ENCODE measurements around the gene ZSCAN12. TPM values are rescaled to one million over a fixed set of nuclear protein-coding genes. Genes with fewer than 3 reads are reported as not detected.

Gene ZSCAN12
- total RNA-seq, 1 experiment from 2014 or later = 0.81 TPM

GRCh38 chr6:28380381-28380780 is 19.2 kb downstream of the ZSCAN12 start:
- no TSS peak for BruUV-seq (replicated peaks)
- H3K4me1 ChIP-seq (ENCODE audit: control insufficient read depth in 1 of 2, insufficient read depth in 2 of 2, low read length in 2 of 2) = peaks cover 7 to 17% of the 10 kb centered on the region in 2 experiments; a peak in 3 of 4 replicates
- H3K27me3 ChIP-seq (ENCODE audit: insufficient read depth, low read length) = no peaks in the 10 kb centered on the region
- H3K36me3 ChIP-seq (ENCODE audit: control insufficient read depth in 1 of 2, insufficient read depth in 2 of 2, low read length in 2 of 2) = no peaks in the 10 kb centered on the region
- DNase-seq (ENCODE audit: low read depth, low spot score) = no peak
- no peak overlapping the region for H3K4me2 ChIP-seq (ENCODE audit: low read length)
- H3K9me2 ChIP-seq (ENCODE audit: insufficient read depth) = no peaks in the 10 kb centered on the region
- H3K79me2 ChIP-seq (ENCODE audit: insufficient read depth, low read length) = no peaks in the 10 kb centered on the region
- TF ChIP-seq SP1 (IDR thresholded peaks at IDR 0.05; ENCODE audit: low read depth) (no peak), TCF7L2 (IDR thresholded peaks at IDR 0.05; ENCODE audit: borderline replicate concordance, extremely low read depth, insufficient read depth, insufficient read length) (no peak), ZFX (IDR thresholded peaks at IDR 0.05) (no peak), CEBPB (IDR thresholded peaks at IDR 0.05; ENCODE audit: low read depth) (no peak), EZH2phosphoT487 (IDR thresholded peaks at IDR 0.05; ENCODE audit: borderline replicate concordance) (no peak), EGR1 (IDR thresholded peaks at IDR 0.05; ENCODE audit: low read depth) (no peak), POLR2A (IDR thresholded peaks at IDR 0.05; ENCODE audit: borderline replicate concordance, extremely low read depth, insufficient read depth, insufficient read length) (no peak), ELF1 (IDR thresholded peaks at IDR 0.05; ENCODE audit: borderline replicate concordance, low read depth) (no peak)
- TF ChIP-seq, protein P1, sequence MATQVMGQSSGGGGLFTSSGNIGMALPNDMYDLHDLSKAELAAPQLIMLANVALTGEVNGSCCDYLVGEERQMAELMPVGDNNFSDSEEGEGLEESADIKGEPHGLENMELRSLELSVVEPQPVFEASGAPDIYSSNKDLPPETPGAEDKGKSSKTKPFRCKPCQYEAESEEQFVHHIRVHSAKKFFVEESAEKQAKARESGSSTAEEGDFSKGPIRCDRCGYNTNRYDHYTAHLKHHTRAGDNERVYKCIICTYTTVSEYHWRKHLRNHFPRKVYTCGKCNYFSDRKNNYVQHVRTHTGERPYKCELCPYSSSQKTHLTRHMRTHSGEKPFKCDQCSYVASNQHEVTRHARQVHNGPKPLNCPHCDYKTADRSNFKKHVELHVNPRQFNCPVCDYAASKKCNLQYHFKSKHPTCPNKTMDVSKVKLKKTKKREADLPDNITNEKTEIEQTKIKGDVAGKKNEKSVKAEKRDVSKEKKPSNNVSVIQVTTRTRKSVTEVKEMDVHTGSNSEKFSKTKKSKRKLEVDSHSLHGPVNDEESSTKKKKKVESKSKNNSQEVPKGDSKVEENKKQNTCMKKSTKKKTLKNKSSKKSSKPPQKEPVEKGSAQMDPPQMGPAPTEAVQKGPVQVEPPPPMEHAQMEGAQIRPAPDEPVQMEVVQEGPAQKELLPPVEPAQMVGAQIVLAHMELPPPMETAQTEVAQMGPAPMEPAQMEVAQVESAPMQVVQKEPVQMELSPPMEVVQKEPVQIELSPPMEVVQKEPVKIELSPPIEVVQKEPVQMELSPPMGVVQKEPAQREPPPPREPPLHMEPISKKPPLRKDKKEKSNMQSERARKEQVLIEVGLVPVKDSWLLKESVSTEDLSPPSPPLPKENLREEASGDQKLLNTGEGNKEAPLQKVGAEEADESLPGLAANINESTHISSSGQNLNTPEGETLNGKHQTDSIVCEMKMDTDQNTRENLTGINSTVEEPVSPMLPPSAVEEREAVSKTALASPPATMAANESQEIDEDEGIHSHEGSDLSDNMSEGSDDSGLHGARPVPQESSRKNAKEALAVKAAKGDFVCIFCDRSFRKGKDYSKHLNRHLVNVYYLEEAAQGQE (IDR thresholded peaks at IDR 0.05; ENCODE audit: low read depth) = no peak
- TF ChIP-seq, protein P2, sequence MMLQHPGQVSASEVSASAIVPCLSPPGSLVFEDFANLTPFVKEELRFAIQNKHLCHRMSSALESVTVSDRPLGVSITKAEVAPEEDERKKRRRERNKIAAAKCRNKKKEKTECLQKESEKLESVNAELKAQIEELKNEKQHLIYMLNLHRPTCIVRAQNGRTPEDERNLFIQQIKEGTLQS (IDR thresholded peaks at IDR 0.05) = no peak
- ChIA-PET POLR2A (no interaction called here), RAD21 (ENCODE audit: low non-redundant PET in 1 of 2, low total read pairs in 2 of 2, uncharacterized antibody in 2 of 2, unreplicated experiment in 2 of 2) (no interaction called here), CTCF (no interaction called here)
- intact Hi-C loops (cut with micrococcal nuclease) = no loop called here
- no peak for ATAC-seq
- H4K20me1 ChIP-seq (ENCODE audit: insufficient read depth) = no peaks in the 10 kb centered on the region
- H3K4me3 ChIP-seq (replicated peaks in 1 of 2; ENCODE audit: low read depth in 1 of 2, low read length in 2 of 2) = no peak overlapping the region
- H3K9me3 ChIP-seq (ENCODE audit: control insufficient read depth in 1 of 2, insufficient read depth in 1 of 2, low read depth in 1 of 2, low read length in 2 of 2) = no peaks in the 10 kb centered on the region; a peak in 1 of 4 replicates
- no peak overlapping the region for H3K9ac ChIP-seq (ENCODE audit: low read length)
- no peak overlapping the region for H2AFZ ChIP-seq (ENCODE audit: low read depth, low read length, poor library complexity, severe bottlenecking)
- no peak overlapping the region for H3K27ac ChIP-seq (ENCODE audit: low read depth, low read length)
